ENCODE measurements around the gene ZNF124. TPM values are rescaled to one million over a fixed set of nuclear protein-coding genes. Genes with fewer than 3 reads are reported as not detected.
A peak's percentile ranks its signal among the peaks of the same experiment; 100 is the strongest.
"Not testable (repeated sequence)": the region's sequence is repeated elsewhere in the genome, so short reads cannot be mapped to it uniquely, and the experiment has no call there.

The ZNF124 gene
- total RNA-seq, 1 donor from 2014 or later = 138 TPM

- no peak for TF ChIP-seq CTCF (IDR thresholded peaks at IDR 0.05; ENCODE audit: unreplicated experiment)
- Mint-ChIP-seq H3K27ac (ENCODE audit: unreplicated experiment) (no peak overlapping the region), H3K9me3 (ENCODE audit: unreplicated experiment) (peaks cover 20% of the 10 kb centered on the region), H3K27me3 (ENCODE audit: unreplicated experiment) (peaks cover 8% of the 10 kb centered on the region), H3K4me3 (ENCODE audit: unreplicated experiment) (no peak overlapping the region), H3K4me1 (ENCODE audit: unreplicated experiment) (peaks cover 6% of the 10 kb centered on the region), H3K36me3 (ENCODE audit: low read depth, unreplicated experiment) (peaks cover 64% of the 10 kb centered on the region)
- no peak for DNase-seq (ENCODE audit: low spot score)
Observed at GRCh38 chr1:247131236-247131635, 40.6 kb downstream of the ZNF124 start.

GRCh38 chr1:247127519-247128282 lies 44.1 kb downstream of the ZNF124 start:
- Mint-ChIP-seq H3K27ac (ENCODE audit: unreplicated experiment) (peak overlapping the region; percentile 93), H3K4me3 (ENCODE audit: unreplicated experiment) (peak overlapping the region; percentile 96)
- DNase-seq (ENCODE audit: low spot score) = not testable (repeated sequence)

GRCh38 chr1:247126601-247127000 lies 45.2 kb downstream of the ZNF124 start:
- H3K4me1 Mint-ChIP-seq (ENCODE audit: unreplicated experiment); H3K27ac Mint-ChIP-seq (ENCODE audit: unreplicated experiment); DNase-seq (ENCODE audit: low spot score); H3K4me3 Mint-ChIP-seq (ENCODE audit: unreplicated experiment); H3K27me3 Mint-ChIP-seq (ENCODE audit: unreplicated experiment); H3K9me3 Mint-ChIP-seq (ENCODE audit: unreplicated experiment): not testable (repeated sequence)
- peaks cover 29% of the 10 kb centered on the region for H3K36me3 Mint-ChIP-seq (ENCODE audit: low read depth, unreplicated experiment)

More at GRCh38 chr1:247127519-247128282, 44.1 kb downstream of the ZNF124 start:
- H3K27me3 Mint-ChIP-seq (ENCODE audit: unreplicated experiment); H3K4me1 Mint-ChIP-seq (ENCODE audit: unreplicated experiment): not testable (repeated sequence)
- Mint-ChIP-seq H3K36me3 (ENCODE audit: low read depth, unreplicated experiment) (peaks cover 39% of the 10 kb centered on the region), H3K9me3 (ENCODE audit: unreplicated experiment) (peaks cover 12% of the 10 kb centered on the region)

- H3K36me3 Mint-ChIP-seq (ENCODE audit: low read depth, unreplicated experiment) = peaks cover 29% of the 10 kb centered on the region
- H3K27me3 Mint-ChIP-seq (ENCODE audit: unreplicated experiment) = not testable (repeated sequence)
Observed at GRCh38 chr1:247126166-247126565, 45.7 kb downstream of the ZNF124 start.

GRCh38 chr1:247121382-247121781 lies 50.4 kb downstream of the ZNF124 start:
- Mint-ChIP-seq H3K4me3 (ENCODE audit: unreplicated experiment) (no peak overlapping the region), H3K36me3 (ENCODE audit: low read depth, unreplicated experiment) (peaks cover 9% of the 10 kb centered on the region), H3K27ac (ENCODE audit: unreplicated experiment) (no peak overlapping the region), H3K9me3 (ENCODE audit: unreplicated experiment) (peaks cover 5% of the 10 kb centered on the region), H3K27me3 (ENCODE audit: unreplicated experiment) (no peaks in the 10 kb centered on the region), H3K4me1 (ENCODE audit: unreplicated experiment) (no peaks in the 10 kb centered on the region)
- no peak for DNase-seq (ENCODE audit: low spot score)
- TF ChIP-seq CTCF (IDR thresholded peaks at IDR 0.05; ENCODE audit: unreplicated experiment) = no peak

More at GRCh38 chr1:247126166-247126565, 45.7 kb downstream of the ZNF124 start:
- H3K4me1 Mint-ChIP-seq (ENCODE audit: unreplicated experiment); H3K9me3 Mint-ChIP-seq (ENCODE audit: unreplicated experiment); DNase-seq (ENCODE audit: low spot score); H3K27ac Mint-ChIP-seq (ENCODE audit: unreplicated experiment); H3K4me3 Mint-ChIP-seq (ENCODE audit: unreplicated experiment): not testable (repeated sequence)

GRCh38 chr1:247120408-247120668 lies 51.5 kb downstream of the ZNF124 start:
- not testable (repeated sequence) for H3K27me3 Mint-ChIP-seq (ENCODE audit: unreplicated experiment); H3K4me3 Mint-ChIP-seq (ENCODE audit: unreplicated experiment); DNase-seq (ENCODE audit: low spot score); H3K9me3 Mint-ChIP-seq (ENCODE audit: unreplicated experiment); H3K27ac Mint-ChIP-seq (ENCODE audit: unreplicated experiment); H3K36me3 Mint-ChIP-seq (ENCODE audit: low read depth, unreplicated experiment); H3K4me1 Mint-ChIP-seq (ENCODE audit: unreplicated experiment)

GRCh38 chr1:247119600-247120407 lies 52.0 kb downstream of the ZNF124 start:
- H3K4me1 Mint-ChIP-seq (ENCODE audit: unreplicated experiment) = no peaks in the 10 kb centered on the region
- H3K27me3 Mint-ChIP-seq (ENCODE audit: unreplicated experiment) = peaks cover 3% of the 10 kb centered on the region
- no peak overlapping the region for H3K4me3 Mint-ChIP-seq (ENCODE audit: unreplicated experiment)
- H3K27ac Mint-ChIP-seq (ENCODE audit: unreplicated experiment) = no peak overlapping the region
- peaks cover 5% of the 10 kb centered on the region for H3K36me3 Mint-ChIP-seq (ENCODE audit: low read depth, unreplicated experiment)
- peaks cover 5% of the 10 kb centered on the region for H3K9me3 Mint-ChIP-seq (ENCODE audit: unreplicated experiment)
- DNase-seq (ENCODE audit: low spot score) = no peak
- no peak for TF ChIP-seq CTCF (IDR thresholded peaks at IDR 0.05; ENCODE audit: unreplicated experiment)
